Urothelium cell line (cell line): Measurements from ENCODE around the gene CTDNEP1.

Source experiments
- DNase-seq: peaks from one replicate; pipeline ENCODE4 v3.0.0; 2011; ENCODE audit warnings: low spot score, mixed read lengths
- FAIRE-seq: peaks from 2 replicates; lab custom pipeline; 2011; peaks lifted over from hg19 to GRCh38; lab: Jason Lieb, UNC

Gene CTDNEP1

DNA sequence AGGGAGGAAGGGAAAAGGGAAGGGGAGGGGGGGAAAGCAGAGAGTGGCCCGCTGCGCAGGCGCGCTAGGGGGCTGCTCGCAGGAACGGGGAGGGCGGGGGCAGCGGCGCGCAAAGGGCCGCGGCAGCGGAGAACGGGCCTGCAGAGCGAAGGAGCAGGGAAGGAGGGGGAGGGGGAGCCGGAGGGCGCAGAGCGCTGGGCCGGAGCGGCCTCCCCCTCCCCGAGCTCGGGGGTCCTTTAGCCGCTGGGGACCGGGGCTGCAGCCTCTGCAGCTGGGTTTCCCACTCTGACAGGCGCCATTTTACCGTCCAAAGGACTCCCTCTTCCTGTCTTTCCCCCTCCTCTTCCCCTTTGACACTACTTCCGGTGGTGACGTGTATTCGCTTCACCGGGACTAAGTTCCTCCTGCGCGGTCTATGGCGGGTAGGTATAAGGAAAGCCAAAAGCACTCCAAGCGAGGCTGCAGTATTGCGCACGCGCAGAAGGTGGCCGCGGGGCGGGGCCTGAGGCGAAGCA, at the start of gene CTDNEP1:
Gene CTDNEP1 (minus strand): TSS at position 74 of the 515 bp plus-strand sequence. CDS start 438 bp downstream, outside the sequence.
- FAIRE-seq (peak; percentile 81), DNase-seq (peak; percentile 92)

- DNase-seq (peak; percentile 80), FAIRE-seq (no peak)
Measured at GRCh38 chr17:7296189-7296861, 44.8 kb upstream of the CTDNEP1 start.

- DNase-seq: no peak
- no peak for FAIRE-seq
Measured at GRCh38 chr17:7295230-7296180, 44.0 kb upstream of the CTDNEP1 start.

- DNase-seq (peak; percentile 83), FAIRE-seq (no peak)
Measured at GRCh38 chr17:7294614-7295153, 43.1 kb upstream of the CTDNEP1 start, which contains the start of gene YBX2. Gene YBX2 (minus strand): TSS chr17:7294639. CDS start chr17:7294500, 139 bp downstream.

- FAIRE-seq (no peak), DNase-seq (no peak)
Measured at GRCh38 chr17:7293816-7294613, 42.5 kb upstream of the CTDNEP1 start.

GRCh38 chr17:7293159-7293558, 41.6 kb upstream of the CTDNEP1 start:
- FAIRE-seq: no peak
- no peak for DNase-seq

DNA sequence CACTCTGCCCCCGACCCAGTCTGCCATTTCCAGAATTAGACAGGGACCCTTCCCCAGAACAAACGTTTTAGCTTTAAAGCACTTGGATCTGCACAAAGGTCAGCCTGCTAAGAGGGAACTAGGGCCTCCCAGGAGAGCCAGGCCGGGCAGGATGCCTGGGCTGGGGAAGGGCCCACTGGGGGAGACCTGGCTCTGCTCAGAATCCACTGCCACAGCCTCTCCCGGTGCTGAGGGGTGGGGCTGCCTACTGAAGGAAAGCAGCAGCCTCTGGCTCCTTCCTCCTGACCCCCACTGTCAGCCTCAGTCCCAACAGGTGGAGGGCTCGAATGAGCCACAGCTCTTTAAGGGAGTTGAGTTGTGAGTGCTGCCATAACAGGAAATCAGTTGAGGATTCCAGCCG, 41.2 kb upstream of the CTDNEP1 start:
- FAIRE-seq: no peak
- DNase-seq: no peak

DNA sequence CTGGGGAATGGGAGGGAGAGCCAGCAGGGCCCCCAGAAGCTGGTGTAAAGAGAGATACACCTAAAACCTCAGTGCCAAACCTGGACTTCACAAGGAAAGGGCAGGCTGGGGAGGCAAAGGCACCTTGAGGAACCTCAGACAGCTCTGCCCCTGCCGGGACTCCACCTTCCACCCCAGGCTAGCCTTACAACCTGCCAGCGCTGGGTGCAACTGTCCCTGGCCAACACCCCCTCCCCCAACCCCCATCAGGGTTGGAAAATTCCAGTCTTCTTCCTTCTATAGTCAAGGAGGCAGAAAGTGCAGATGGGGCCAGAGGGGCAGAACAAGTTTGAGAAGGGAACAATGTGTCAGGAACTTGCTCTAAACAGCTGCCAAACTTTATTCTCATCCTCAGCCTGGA, 40.7 kb upstream of the CTDNEP1 start:
- no peak for FAIRE-seq
- DNase-seq: no peak

GRCh38 chr17:7290685-7291084, 39.2 kb upstream of the CTDNEP1 start:
- FAIRE-seq (no peak), DNase-seq (no peak)

DNA sequence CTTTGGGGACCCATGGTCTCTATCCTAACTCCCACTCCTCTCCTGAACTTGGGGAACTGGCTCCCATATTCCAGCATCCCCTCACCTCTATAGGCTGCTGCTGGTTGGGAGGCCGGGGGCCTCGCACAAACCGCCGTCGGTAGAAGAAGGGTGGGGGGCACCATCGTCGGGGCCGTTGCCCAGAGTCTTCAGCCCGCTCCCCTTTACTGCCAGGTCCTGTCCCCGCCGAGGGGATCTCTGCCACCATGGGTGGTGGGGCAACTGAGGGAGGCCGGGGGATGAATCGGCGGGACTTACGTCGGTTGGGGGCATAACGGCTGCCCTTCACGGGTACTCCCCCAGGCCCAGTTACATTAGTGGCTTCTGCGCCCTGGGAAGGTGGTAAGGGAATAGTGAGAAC, 38.6 kb upstream of the CTDNEP1 start:
- no peak for FAIRE-seq
- DNase-seq: no peak

- no peak for FAIRE-seq
Measured at GRCh38 chr17:7289256-7290032, 37.9 kb upstream of the CTDNEP1 start.

DNA sequence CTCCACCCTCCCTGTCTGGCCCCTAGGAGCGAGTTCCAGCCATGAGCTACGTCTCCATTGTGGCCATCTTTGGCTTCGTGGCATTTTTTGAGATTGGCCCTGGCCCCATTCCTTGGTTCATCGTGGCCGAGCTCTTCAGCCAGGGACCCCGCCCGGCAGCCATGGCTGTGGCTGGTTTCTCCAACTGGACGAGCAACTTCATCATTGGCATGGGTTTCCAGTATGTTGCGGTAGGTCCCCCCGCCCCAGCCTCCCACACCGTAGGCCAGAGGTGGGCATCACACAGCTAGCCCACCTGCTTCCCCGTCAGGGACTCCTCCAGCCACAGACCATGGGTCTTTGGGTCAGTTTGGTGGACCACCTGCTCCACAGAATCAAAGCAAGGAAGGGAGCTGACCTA, 34.1 kb upstream of the CTDNEP1 start:
- DNase-seq: no peak
- no peak for FAIRE-seq

More at GRCh38 chr17:7289256-7290032, 37.9 kb upstream of the CTDNEP1 start:
- no peak for DNase-seq

DNA sequence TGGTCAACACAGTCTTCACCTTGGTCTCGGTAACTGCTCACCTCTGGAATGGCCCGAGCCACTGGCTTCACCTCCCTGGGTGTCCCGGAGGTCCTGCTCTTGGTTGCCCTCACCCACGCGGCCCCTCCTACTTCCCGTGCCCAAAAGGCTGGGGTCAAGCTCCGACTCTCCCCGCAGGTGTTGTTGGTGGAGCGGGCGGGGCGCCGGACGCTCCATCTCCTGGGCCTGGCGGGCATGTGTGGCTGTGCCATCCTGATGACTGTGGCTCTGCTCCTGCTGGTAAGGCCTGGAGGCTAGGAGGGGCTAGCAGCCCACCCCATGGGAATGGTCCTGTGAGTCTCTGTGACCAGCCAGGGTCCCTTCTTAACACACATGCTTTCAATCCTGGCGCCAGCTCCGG, 33.4 kb upstream of the CTDNEP1 start:
- no peak for DNase-seq
- FAIRE-seq: no peak

DNA sequence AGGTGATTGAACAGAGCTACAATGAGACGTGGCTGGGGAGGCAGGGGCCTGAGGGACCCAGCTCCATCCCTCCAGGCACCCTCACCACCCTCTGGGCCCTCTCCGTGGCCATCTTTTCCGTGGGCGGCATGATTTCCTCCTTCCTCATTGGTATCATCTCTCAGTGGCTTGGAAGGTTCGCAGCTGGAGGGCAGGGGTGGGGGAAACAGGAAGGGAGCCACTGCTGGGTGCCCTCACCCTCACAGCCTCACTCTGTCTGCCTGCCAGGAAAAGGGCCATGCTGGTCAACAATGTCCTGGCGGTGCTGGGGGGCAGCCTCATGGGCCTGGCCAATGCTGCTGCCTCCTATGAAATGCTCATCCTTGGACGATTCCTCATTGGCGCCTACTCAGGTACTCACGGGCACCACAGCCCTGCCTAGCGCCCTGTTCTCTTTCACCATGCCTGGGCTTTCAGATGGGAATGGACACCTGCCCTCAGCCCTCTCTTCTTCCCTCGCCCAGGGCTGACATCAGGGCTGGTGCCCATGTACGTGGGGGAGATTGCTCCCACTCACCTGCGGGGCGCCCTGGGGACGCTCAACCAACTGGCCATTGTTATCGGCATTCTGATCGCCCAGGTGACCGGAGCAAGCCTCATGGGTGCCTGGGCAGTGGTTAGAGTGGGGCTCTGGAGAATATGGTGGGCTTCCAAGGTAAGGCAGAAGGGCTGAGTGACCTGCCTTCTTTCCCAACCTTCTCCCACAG, 32.1 kb upstream of the CTDNEP1 start:
- FAIRE-seq: no peak
- no peak for DNase-seq

- FAIRE-seq: no peak
- no peak for DNase-seq
Measured at GRCh38 chr17:7282752-7283321, 31.3 kb upstream of the CTDNEP1 start.

DNA sequence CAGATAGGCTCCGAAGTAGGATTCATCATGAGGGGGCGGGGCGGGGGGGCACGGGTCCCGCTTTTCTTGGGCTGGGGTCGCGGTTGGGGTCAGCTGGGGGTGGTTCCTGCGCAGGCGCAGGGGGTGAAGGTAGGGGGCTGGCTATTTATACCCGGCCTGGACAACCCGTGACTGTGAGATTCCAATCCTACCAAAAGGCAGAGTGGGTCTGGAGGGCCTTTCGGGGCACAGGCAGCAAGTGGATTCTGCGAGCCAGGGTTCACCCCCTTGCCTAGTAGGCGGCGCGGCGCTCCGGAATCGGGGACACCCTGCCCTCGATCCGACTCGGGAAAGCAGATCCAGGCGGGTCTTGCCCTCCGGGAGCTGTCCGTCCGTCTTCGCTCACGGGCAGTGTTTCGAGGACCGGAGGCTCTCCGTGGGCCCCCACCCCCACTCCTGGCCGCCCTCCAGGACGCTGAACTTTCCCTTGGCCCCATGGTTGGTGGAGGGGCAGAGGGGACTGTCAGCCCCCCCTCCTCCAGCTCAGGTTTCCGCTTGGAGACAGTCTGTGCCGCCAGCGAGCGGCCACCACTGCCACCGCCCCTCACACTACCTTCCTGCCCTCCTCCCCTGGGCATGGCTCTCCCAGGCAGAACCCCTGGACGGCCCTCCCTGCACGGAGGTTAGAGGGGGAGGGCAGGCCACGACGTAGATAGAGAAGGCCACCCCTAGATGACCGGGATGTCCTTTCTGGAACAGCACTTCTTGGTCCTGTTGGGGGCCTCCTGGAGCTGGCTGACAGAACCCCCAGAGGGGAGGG, 30.6 kb upstream of the CTDNEP1 start:
- FAIRE-seq (no peak), DNase-seq (no peak)

GRCh38 chr17:7281074-7281952, 29.8 kb upstream of the CTDNEP1 start, which contains the start of gene SLC2A4:
Gene SLC2A4 (plus strand): TSS chr17:7281718. CDS start chr17:7281935, 217 bp downstream.
- DNase-seq (peak; percentile 93), FAIRE-seq (no peak)
